ENCODE measurements around the gene EHBP1L1.

GRCh38 chr11:65557280-65558001, 18.4 kb upstream of the EHBP1L1 start:
- TF ChIP-seq POLR2AphosphoS5 (IDR thresholded peaks at IDR 0.05; ENCODE audit: low read depth, low read length), result no peak
- TF ChIP-seq TAF1 (IDR thresholded peaks at IDR 0.05; ENCODE audit: low read depth, low read length), result no peak
- TF ChIP-seq POLR2A (IDR thresholded peaks at IDR 0.05; ENCODE audit: low read depth, low read length), result no peak
- no peak for TF ChIP-seq POU2F2 (IDR thresholded peaks at IDR 0.05; ENCODE audit: low read depth, low read length)
- TF ChIP-seq SPI1 (IDR thresholded peaks at IDR 0.05; ENCODE audit: low read depth, low read length), result no peak
- TF ChIP-seq PAX5 (IDR thresholded peaks at IDR 0.05; ENCODE audit: insufficient read depth, low read length, severe bottlenecking), result no peak

Measured in GM12891 (cell line).